Measurements from ENCODE around the gene CEP126.
"Not testable (repeated sequence)": the region's sequence is repeated elsewhere in the genome, so short reads cannot be mapped to it uniquely, and the experiment has no call there.

CEP126 gene

DNA sequence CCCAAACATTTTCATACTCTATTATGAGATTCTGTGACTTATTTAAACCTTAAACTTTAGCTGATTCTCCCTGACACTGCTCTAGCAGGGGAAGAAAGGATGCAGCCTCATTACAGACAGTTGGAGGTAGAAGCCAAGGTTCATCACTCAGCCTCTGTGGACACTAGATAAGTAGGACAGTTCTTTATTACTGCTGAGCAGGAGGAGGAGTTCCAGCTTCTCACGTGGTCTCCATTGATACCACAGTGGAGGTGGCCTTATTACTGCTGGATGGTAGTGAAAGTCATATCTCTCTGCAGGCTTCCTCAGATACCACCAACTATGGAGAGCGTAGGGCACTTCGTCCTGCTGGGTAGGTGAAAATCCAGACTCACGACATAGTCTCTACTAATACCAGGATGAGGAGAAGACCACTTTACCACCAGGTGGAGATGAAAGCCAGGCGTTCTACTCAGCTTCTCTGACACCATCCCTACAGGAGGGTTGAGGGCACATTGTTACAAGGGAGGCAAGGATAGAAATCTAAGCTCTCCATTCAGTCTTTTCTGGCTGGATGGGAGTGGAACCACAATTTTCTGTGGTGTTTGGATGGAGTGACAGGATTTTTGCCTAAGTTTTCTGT lies 14.6 kb downstream of the CEP126 start:
- DNase-seq (ENCODE audit: low spot score): no peak

DNA sequence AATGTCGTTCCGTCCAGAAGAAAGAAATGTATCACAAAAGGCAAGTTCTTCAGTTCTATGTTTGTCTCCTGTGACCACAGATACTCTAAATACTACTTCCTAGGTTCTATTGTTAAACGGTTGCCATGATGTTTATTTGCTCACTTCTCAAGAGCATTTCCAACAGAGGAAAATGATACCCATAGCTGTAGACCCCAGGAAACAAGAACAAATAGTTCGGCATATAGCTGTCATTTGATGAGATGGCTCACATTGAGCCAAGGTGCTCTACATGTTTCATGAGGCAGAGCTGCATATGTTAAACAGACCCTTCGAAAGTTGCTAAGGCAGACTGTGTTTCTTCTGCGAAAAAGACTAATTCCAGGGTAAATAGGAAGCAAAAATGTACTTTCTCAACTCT lies 16.9 kb downstream of the CEP126 start:
- DNase-seq (ENCODE audit: low spot score): no peak

DNA sequence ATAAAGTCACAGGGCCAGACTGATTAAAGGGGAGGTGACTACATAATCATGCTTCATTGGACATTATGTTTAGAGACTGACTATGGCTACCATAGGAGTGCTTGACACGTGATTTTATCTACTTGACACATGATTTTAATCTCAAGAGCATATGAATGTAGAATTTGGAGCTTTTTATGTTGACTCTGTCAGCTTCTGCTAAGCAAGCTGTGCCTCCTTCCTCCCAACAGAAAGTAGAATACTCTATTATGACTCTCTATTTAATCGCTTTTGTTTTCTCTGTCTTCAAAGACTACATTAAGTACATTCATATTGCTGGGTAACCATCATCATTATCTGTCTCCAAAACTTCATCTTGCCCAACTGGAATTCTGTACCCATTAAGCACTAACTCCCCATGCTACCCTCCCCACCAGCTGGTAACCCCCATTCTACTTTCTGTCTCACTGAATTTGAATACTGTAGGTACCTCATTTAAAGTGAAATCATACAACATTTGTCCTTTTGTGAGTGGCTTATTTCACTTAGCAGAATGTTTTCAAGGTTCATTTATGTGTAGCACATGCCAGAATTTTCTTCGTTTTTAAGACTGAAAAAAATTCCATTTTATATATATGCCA lies 26.2 kb downstream of the CEP126 start:
- DNase-seq (ENCODE audit: low spot score): no peak

DNA sequence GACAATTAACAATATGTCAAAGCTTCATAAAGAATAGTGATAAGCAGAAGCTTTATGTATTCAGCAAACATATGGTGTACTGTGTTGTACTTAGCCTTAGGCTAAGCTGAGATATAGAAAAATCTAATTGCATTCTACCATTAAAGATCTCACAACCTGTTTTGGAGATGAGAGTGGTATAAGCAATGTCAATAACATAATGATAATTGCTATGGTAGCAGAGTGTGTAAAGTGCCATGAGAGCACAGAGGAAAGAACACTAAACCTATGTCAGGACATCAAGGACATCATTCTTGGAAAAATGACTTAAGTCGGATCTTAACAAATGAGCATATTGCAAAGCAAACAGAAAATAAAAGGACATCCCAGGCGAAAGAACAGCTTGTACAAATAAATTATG lies 30.1 kb downstream of the CEP126 start:
- no peak for DNase-seq (ENCODE audit: low spot score)

DNA sequence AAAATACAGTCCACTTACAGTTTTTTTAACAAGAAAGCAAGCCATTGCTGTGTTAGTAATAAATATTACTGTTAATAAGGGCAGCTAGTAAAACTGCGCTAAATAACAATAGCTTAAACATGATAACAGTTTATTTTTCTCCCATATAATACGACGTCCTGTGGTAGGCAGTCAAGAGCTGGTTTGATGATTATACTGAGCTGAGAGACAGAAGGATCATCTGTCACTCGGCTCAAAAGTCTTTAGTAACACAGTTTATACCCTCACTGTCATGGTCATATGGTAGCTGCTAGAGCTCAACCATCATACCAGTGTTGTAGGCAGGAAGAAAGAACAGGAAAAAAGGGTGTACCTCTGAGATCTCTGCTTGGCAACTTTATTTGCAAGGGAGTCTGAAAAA lies 30.6 kb downstream of the CEP126 start:
- DNase-seq (ENCODE audit: low spot score): no peak

DNA sequence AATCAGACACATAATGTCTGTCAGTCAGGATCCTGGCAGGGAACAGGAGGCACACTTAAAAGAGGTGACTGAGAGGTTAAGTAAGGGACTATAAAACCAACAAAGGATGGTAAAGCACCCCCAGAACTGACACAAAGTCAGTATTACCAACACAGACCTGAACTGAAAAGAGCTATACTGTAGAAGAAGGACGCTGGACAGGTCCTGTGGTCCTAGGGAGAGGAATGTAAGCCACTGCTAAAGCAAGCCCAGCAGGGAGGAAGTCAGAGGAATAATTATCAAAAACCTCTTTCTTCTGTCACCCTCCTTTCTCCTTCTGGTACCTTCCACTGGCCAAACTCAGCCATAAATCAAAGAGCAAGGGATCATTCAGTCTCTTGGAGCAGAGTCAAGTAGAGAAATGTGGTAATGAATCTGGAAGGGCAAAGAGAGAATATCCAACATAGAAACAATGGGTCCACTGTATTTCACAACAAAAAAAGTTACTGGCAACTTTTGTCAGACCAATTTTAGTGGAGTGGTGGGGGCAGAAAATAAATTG lies 34.9 kb downstream of the CEP126 start:
- no peak for DNase-seq (ENCODE audit: low spot score)

DNA sequence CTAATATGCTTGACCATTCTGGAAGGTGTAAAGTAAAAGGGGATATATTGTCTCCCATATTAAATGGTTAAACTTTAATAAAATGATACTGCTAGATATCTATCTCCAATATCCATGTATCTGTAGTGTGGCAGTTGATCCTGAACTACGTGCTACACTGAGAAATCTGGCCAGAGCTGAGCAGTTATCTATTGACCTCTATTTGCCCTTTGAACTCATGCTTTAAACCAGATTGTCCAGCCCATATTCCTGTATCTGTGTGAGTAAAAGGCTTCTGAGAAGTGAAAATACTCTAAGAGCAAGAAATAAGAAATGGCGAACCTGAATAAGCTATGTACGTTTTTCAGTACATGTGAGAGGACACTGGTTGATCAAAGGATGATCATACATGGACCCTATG lies 40.5 kb downstream of the CEP126 start:
- no peak for DNase-seq (ENCODE audit: low spot score)

DNA sequence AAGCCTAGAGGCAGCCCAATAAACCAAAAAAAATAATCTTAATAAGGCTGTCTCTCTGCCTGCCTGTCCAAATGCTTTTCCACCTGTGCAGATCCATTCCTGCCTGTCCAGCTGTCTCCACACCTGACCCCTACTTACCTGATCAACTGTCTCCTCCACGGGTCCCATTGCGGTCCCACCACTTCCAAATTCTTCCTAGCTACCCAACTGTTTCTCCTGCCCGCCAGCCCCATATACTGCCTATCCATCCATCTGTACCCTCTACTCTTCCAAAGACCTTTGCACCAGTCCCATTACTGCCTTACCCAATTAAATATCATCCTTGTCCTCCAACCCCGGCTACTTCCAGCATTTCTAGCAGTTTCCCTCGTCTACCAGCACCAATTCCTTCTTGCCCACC lies 40.9 kb downstream of the CEP126 start:
- no peak for DNase-seq (ENCODE audit: low spot score)

DNA sequence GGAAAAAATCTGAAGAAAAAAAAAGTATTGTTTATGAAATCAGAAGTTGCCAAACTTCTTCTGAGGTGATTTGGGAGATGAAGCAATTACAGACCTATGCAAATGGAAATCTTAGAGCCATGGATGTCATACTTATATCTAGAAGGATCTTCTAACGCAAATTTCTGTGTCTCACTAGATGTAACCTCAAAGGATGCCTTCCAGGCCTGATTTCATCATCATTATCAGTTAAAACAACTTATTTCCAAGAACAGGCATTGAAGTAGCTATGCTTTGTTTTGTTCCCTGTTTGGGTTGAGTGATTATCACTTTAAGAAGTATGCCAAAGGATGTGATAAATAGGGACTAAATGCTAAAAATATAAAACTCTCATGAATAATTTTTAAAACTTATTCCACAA lies 45.4 kb downstream of the CEP126 start:
- no peak for DNase-seq (ENCODE audit: low spot score)

DNA sequence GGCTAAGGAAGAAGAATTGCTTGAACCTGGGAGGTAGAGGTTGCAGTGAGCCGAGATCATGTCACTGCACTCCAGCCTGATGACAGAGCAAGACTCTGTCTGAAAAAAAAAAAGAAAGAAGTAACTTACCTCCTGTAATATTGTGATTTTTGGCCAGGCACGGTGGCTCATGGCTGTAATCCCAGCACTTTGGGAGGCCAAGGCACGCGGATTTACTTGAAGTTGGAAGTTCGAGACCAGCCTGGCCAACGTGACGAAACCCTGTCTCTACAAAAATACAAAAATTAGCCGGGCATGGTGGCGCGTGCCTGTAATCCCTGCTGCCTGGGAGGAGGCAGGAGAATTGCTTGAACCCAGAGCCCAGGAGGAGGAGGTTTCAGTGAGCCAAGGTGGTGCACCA lies 49.4 kb downstream of the CEP126 start:
- DNase-seq (ENCODE audit: low spot score): not testable (repeated sequence)

DNA sequence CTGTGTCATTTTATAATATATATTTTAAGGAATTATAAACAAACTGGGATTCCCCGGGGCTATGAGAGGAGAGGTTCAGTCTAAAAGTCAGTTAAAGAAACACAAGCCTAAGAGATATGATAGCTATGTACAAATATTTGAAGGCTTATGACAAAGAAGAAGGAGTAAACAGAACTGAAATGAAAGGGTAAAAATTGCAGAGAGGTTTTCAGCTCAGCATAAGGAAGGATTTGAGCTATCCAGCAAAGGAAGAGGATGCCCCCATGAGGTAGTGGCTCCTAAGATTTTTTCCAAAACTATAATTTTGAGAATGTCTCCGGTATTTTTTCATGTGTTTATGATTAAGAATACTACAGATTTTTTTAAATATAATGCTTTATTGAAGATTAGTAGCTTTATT lies 59.4 kb downstream of the CEP126 start:
- no peak for DNase-seq (ENCODE audit: low spot score)

DNA sequence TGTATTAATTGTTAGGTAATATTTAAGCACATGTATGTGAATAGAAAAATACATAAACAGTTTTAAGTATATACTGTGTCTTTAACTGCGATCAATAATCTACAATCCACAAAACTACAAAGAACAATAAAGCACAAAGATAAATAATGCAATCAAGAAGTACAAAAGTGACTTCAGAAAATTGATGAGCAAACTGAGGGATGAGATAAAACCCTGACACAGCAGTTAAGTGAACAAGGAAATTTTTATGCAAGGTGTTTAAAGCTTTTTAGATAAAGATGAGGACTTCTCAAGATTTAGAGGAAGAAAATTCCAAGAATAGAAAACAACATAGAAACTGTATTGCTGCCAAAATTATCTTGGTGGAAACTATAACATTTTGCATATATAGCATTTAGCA lies 60.0 kb downstream of the CEP126 start:
- DNase-seq (ENCODE audit: low spot score): no peak

DNA sequence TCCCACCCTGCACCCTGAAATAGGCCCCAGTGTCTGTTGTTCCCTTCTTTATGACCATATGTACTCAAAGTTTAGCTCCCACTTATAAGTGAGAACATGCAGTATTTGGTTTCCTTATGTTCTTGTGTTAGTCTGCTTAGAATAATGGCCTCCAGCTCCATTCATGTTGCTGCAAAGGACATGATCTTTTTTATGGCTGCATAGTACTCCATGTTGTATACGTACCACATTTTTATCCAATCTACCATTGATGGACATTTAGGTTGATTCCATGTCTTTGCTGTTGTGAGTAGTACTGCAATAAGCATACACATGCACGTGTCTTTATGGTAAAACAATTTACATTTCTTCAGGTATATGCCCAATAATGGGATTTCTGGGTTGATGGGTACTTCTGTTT lies 60.9 kb downstream of the CEP126 start:
- DNase-seq (ENCODE audit: low spot score): no peak

DNA sequence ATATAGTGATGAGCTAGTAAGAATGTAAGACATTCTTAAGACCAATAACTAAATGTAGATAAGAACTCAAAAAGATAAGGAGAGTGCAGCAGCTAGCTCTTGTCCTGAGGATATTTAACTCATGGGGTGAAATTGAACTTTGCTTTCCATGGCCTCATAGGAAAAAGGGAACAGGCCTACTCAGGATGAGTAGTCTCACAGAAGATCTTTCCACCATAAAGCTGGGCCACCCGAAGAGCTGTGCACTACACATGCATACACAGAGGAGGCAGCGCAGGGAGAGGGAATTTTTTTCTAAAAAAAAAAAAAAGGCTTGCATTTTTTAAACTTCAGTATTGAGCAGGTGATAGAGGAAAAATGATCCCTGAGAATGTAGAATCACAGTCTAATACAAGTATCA lies 72.6 kb downstream of the CEP126 start:
- no peak for DNase-seq (ENCODE audit: low spot score)

DNA sequence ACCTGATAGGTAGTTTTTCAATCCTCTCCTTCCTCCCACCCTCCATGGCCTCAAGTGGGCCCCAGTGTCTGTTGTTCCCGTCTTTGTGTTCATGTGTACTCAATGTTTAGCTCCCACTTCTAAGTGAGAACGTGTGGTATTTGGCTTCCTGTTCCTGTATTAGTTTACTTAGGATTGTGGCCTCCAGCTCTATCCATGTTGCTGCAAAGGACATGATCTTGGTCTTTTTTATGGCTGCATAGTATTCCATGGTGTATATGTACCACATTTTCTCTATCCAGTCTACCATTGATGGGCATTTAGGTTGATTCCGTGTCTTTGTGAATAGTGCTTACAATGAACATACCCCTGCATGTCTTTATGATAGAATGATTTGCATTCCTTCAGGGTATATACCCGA lies 78.4 kb downstream of the CEP126 start:
- DNase-seq (ENCODE audit: low spot score): no peak

DNA sequence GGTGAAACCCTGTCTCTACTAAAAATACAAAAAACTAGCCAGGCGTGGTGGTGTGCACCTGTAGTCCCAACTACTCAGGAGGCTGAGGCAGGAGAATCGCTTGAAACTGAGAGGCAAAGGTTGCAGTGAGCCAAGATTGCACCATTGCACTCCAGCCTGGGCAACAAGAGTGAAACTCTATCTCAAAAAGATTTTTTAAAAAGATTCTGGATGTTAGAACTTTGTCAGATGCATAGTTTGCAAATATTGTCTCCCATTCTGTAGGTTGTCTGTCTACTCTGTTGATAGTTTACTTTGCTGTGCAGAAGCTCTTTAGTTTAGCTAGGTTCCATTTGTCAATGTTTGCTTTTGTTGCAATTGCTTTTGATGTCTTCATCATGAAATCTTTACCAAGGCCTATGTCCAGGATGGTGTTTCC lies 79.3 kb downstream of the CEP126 start:
- not testable (repeated sequence) for DNase-seq (ENCODE audit: low spot score)

DNA sequence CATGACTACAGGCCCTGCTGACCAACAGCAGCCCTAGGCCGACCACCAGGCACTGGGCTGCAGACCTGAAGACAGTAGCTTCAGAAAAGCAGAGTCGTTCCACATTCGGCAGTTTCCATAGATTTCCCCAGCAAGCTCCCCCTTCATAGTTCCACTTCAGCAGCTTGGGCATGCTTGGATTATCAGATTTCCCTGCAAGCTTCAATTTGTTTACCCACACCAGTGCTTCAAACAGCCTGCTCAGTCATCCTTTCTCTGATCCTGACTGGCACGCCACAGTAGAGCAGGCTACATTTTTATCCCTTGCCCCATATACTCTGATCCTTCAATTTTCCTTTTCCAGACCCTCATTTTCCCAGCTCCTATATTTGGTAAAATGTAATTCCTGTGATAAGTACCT lies 81.3 kb downstream of the CEP126 start:
- no peak for DNase-seq (ENCODE audit: low spot score)

DNA sequence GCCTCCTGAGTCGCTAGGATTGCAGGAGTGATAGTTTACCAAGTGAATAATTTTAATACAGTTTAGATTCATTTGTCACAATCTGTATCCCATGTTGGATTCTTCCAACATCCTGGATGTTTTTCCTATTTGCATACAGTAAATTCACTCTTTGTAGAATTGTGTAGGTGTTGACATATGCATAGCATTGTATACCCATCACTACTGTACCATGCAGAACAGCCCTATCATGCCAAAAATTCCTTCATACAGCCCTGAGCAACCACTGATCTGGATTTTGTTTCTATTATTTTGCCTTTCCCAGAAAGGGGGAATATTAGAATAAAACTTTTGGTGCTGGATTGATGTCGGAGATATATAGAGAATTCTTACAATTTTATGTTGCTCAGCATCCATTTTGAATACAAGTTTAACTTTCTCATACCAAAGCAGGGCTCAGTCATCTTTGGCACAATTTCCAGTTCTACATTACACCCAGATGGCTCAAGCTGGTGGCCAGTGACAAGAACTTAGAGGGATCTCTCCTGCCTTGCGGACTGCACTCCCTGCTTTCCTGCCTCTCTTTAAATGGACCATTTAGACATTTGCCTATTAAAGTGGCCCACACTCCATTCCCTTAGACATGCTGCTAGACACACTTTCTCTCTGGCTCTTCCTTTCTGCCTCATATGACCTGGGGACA lies 87.0 kb downstream of the CEP126 start:
- no peak for DNase-seq (ENCODE audit: low spot score)

DNA sequence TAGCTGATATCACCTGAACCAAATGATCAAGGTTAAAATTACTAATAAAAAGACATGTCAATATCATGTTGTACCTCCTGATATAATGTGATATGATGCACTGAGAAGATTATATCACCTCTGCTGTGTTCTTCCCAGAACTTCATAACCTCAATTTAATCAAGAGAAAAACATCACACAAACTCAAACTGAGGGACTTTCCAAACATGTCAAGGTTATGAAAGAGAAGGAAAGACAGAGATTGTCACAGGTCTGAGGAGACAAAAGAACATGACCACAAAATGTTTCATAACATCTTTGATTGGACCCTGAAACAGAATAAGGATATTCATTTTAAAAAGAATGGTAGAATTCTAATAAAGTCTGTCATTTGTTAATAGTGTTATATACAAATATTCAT lies 89.4 kb downstream of the CEP126 start:
- no peak for DNase-seq (ENCODE audit: low spot score)

DNA sequence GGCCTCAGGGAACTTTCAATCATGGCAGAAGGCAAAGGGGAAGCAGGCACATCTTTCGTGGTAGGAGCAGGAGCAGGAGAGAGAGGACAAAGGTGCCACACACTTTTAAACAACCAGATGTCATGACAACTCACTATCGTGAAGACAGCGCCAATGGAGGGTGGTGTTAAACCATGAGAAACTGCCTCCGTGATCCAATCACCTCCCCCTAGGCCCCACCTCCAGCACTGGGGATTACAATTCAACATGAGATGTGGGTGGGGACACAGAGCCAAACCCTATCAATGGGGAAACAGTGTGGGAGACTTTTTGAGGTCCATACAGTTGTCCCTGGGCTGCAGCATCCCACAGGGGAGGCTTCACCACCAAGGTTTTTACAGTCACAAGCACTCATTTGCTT lies 90.5 kb downstream of the CEP126 start:
- no peak for DNase-seq (ENCODE audit: low spot score)

DNA sequence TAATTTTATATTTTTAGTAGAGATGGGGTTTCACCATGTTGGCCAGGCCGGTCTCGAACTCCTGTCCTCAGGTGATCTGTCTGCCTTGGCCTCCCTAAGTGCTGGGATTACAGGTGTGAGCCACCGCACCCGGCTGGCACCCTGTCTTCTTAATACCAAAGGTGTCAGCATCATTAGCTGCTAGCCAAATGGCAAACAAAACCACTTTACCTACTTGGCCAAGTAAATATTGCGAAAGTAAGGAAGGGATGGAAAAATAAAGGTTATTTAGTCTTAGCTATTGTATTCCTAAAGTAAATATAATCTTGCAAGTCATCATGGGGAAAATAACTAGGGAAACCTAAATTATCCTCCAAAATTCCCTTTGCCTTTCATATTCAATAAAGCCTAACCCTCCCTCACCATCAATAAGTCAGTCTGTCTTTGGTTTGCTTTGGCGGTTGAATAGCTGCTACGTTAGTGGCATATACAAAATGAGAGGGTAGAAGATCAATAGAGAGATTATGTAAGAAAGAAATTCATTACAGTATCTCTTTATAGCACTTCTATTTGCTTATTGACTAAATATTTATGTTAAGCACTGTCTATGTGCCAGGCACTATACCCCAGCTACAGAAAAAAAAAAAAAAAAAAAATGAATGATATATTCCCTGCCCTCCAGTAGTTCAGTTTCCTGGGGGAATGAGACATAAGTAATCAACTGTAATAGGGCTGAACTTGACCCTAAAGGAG lies 92.2 kb downstream of the CEP126 start:
- DNase-seq (ENCODE audit: low spot score): no peak

DNA sequence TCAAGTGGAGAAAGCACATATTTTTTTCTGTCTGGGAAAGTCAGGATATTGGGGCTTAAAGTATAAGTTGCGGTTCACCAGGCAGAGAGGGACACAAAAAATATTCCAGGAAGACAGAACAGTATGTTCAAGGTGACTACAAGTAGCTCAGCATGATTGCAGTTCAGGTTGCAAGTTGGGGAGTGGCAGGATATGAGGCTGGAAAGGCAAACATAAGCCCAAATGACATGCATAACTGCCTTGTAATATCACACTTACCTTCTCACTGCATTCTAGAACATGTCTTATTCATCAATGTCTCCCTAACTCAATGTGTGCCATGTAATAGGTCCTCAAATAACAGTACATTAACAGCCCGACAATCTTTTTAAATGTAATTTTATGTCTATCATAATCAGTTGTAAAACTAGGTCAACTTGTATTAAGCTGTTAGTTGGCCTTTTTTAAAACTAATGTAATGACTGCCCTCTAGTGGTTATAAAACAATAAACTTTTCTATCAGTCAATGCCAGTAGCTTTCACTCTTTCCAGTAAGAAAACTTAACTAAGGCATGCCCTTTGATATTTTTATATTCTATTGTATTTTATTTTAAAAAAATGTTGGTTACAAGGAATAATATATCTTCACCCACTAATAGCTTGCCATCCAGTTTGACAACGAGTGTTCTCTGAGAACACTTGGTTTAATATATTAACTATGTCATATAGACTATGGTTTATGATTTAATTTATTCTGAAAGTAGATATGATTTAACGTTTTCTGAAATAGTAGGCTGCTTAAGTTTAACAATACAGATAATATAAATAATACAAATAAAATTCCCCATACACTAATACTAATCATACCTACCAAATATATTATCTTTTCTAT lies 93.0 kb downstream of the CEP126 start:
- peak; percentile 32 for DNase-seq (ENCODE audit: low spot score)

Data from iPS-NIHi11 (cell line).